ENCODE data around the gene EEF1A1.

DNA sequence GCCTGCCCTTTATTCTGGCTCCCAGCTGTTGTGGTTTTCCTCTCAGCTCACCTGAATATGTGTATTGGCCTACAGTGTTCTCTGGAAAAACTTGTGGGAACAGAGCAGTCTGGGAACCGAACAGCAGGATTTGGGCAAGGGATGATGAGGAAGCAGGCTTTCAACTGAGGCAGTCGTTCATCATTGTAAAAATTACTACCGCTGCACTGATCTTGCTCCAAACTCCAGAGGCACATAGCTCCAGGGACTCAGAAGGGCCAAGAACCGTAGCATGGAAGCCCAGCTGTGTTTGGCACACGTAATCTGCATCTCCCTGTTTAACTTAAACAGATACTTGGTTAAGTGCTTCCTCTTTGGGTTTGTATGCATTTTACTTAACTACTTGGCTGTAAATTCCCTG, 48.3 kb upstream of the EEF1A1 start:
- TF ChIP-seq ZNF121 (tag by site-specific recombination; IDR thresholded peaks at IDR 0.05), result no peak
- no peak for TF ChIP-seq HOXA7 (CRISPR knock-in tag; IDR thresholded peaks at IDR 0.05; ENCODE audit: borderline replicate concordance)
- TF ChIP-seq, protein P1, sequence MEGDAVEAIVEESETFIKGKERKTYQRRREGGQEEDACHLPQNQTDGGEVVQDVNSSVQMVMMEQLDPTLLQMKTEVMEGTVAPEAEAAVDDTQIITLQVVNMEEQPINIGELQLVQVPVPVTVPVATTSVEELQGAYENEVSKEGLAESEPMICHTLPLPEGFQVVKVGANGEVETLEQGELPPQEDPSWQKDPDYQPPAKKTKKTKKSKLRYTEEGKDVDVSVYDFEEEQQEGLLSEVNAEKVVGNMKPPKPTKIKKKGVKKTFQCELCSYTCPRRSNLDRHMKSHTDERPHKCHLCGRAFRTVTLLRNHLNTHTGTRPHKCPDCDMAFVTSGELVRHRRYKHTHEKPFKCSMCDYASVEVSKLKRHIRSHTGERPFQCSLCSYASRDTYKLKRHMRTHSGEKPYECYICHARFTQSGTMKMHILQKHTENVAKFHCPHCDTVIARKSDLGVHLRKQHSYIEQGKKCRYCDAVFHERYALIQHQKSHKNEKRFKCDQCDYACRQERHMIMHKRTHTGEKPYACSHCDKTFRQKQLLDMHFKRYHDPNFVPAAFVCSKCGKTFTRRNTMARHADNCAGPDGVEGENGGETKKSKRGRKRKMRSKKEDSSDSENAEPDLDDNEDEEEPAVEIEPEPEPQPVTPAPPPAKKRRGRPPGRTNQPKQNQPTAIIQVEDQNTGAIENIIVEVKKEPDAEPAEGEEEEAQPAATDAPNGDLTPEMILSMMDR (tag by site-specific recombination; IDR thresholded peaks at IDR 0.05), result no peak
- no peak for TF ChIP-seq SALL2 (tag by site-specific recombination; IDR thresholded peaks at IDR 0.05; ENCODE audit: borderline replicate concordance)
- TF ChIP-seq, protein P2, sequence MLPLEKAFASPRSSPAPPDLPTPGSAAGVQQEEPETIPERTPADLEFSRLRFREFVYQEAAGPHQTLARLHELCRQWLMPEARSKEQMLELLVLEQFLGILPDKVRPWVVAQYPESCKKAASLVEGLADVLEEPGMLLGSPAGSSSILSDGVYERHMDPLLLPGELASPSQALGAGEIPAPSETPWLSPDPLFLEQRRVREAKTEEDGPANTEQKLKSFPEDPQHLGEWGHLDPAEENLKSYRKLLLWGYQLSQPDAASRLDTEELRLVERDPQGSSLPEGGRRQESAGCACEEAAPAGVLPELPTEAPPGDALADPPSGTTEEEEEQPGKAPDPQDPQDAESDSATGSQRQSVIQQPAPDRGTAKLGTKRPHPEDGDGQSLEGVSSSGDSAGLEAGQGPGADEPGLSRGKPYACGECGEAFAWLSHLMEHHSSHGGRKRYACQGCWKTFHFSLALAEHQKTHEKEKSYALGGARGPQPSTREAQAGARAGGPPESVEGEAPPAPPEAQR (tag by site-specific recombination; IDR thresholded peaks at IDR 0.05), result no peak
- no peak for TF ChIP-seq ZNF223 (tag by site-specific recombination; IDR thresholded peaks at IDR 0.05)

Data from HEK293 (cell line).